GM18517 (cell line): ENCODE measurements around the gene SSX1.
"Not testable (repeated sequence)": the region's sequence is repeated elsewhere in the genome, so short reads cannot be mapped to it uniquely, and the experiment has no call there.

Experiments
- ATAC-seq: cut with Tn5 transposase; IDR thresholded peaks from one replicate; pipeline ENCODE4 v1.9.1; 2021; ENCODE audit warnings: mild to moderate bottlenecking, moderate library complexity; ENCODE audit not compliant: unreplicated experiment

Gene SSX1

GRCh38 chrX:48255062-48255796, at the start of gene SSX1:
Gene SSX1 (plus strand): TSS chrX:48255392. CDS start chrX:48257242, 1,850 bp downstream.
- ATAC-seq: not testable (repeated sequence)

DNA sequence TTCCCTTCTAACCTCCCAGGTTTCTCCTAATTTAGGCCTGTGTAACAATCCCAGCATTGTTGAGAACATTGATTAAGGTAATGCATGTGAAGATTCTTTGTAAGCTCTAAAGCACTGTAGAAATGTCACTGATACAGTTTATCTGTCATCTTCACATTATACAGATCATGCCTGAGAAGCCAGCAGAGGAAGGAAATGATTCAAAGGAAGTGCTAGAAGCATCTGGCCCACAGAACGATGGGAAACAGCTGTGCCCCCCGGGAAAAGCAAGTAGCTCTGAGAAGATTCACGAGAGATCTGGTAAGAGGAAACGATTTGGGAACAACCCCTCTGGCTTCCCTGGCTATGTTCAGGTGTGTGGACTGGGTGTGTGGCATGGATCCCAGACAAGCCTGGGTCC, 40.9 kb upstream of the SSX1 start:
- not testable (repeated sequence) for ATAC-seq

- not testable (repeated sequence) for ATAC-seq
Measured at GRCh38 chrX:48224196-48224595, 31.0 kb upstream of the SSX1 start.

DNA sequence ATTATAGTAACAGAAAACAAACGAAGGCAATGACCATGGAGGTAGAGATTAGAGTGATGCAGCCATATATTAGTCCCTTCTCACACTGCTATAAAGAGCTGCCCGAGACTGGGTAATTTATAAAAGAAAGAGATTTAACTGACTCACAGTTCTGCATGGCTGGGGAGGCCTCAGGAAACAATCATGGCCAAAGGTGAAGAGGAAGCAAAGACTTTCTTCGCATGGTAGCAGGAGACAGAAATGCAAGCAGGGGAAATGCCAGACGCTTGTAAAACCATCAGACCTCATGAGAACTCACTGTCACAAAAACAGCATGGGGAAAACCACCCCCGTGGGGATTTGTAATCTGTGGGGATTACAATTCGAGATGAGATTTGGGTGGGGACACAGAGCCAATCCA, 2.2 kb upstream of the SSX1 start:
- ATAC-seq: not testable (repeated sequence)

DNA sequence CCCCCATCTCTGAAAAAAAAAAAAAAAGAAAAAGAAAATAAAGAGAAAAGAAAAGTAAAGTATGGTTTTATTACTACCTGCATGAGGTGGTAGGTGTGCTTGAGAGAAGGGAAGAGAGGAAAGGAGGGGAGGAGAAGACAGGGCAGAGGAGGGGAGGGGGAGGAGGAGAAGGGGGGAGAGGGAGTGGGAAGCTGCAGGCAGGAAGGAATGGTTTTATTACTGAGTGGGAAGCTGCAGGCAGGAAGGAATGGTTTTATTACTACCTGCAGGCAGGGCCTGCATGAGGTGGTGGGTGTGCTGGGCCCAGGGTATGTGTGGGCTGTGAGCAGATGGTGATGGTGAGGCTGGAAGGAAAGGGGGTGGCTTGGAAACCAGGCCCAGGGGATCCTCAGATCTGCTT, 19.2 kb downstream of the SSX1 start:
- not testable (repeated sequence) for ATAC-seq

- no peak for ATAC-seq
Measured at GRCh38 chrX:48278958-48279357, 23.8 kb downstream of the SSX1 start.

- ATAC-seq: not testable (repeated sequence)
Measured at GRCh38 chrX:48280729-48281128, 25.5 kb downstream of the SSX1 start.

GRCh38 chrX:48306175-48306574, 51.0 kb downstream of the SSX1 start:
- no peak for ATAC-seq

- ATAC-seq: not testable (repeated sequence)
Measured at GRCh38 chrX:48313996-48314395, 58.8 kb downstream of the SSX1 start.
